ENCODE data around the gene CTAGE9.
"Not testable (repeated sequence)": the region's sequence is repeated elsewhere in the genome, so short reads cannot be mapped to it uniquely, and the experiment has no call there.

Gene CTAGE9

DNA sequence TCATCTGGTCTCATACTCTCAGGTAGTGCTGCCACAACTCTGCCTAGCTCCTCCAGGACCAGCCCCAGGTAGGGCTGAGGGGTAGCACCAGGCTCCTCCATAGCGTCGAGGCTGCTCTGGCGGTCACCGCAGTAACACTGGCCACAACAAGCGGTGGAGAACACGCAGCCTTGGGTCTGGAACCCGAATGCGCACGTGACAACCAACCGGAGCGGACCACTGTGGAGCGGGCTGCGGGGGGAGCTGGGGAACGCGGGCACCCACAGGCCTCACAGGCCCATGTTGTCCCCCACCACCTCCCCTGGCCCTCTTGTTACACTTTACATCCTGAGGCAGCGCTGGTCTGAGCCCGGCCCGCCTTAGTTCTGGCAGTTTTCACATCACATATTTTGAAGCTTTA lies at the start of gene CTAGE9:
Gene CTAGE9 (minus strand): TSS at position 101 of the 400 bp plus-strand sequence. CDS start 0 bp downstream, at position 101.
- not testable (repeated sequence) for DNase-seq

DNA sequence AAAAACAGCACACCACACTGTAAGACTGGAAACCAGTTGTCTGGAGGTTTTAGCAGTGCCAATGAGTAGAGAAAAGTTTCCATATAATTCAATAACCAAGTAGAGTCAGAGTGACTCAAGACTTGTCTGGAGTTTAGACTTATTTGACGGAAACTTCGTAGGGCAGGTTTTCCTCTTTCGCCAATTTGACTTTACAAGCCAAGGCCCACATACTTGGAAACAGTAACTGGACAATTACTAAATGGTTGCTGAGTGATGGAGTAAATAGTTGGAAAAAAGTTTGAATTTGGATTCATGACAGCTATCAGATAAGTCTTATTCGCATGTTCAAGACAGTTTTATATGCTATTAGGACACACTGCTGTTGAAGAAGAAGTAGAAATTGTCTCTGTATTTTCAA lies 48.1 kb upstream of the CTAGE9 start:
- DNase-seq, result no peak

- no peak for DNase-seq
These were observed 45.2 kb upstream of the CTAGE9 start for GRCh38 chr6:131756039-131756438.

DNA sequence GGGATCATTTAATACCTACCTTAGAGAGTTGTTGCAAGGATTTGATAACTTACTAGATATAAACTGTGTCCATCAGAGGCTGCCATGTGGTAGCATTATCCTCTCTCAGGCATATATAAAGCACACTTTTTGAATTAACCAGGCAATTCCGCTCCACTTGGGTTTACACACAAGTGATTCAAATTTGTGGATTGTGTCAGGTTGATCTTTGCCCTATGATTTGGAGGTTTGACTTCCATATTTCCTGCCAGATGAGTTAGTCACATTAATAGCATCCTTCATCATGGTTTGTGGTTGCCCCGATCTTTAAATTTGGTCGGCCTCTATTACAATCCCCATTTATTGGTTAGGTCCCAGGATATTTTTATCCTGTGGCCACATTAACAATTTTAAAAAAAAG lies 44.8 kb upstream of the CTAGE9 start:
- DNase-seq, result no peak

- DNase-seq, result no peak
These were observed 44.1 kb upstream of the CTAGE9 start for GRCh38 chr6:131754715-131755567.

- no peak for DNase-seq
These were observed 43.3 kb upstream of the CTAGE9 start for GRCh38 chr6:131754088-131754487.

DNA sequence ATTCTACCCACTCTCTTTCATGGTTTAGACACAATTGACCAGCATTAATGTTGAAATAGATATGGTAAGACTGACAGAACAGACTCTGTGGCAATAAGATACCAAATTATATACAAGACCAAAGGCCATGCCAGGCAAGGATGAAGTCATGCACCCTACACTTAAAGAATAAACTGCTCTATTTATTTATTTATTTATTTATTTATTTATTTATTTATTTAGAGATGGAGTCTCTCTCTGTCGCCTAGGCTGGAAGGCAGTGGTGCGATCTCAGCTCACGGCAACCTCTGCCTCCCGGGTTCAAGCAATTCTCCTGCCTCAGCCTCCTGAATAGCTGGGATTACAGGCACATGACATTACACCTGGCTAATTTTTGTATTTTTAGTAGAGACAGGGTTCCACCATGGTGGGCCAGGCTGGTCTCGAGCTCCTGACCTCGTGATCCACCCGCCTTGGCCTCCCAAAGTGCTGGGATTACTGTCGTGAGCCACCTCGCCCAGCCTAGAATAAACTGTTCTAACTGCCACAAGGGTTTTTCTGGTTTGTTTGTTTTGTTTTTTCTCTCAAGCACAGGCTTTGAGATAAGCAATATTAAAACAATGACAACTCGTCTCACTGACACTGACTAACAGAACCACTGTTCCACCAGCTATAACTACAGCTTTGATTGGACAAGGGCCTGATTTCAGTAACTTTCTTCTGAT lies 40.3 kb upstream of the CTAGE9 start:
- not testable (repeated sequence) for DNase-seq

GRCh38 chr6:131749023-131749422 lies 38.2 kb upstream of the CTAGE9 start:
- DNase-seq, result no peak

- DNase-seq, result no peak
These were observed 37.1 kb upstream of the CTAGE9 start for GRCh38 chr6:131747821-131748353.

DNA sequence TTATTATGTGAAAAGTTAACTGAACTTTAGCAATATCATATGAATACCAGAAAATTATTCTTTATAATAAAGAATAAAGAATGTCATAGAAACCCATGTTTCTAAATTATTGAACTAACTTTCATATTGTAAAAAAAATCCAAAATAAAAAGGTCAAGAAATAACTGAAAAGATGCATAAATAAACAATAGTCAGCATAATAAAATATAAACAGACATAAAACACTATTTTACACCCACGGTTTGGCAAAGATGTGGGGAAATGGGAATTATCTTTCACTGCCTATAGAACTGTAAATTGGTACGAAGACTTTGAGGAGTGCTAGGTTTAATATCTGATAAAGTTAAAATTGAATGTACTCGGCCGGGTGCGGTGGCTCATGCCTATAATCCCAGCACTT lies 34.7 kb upstream of the CTAGE9 start:
- no peak for DNase-seq

- DNase-seq, result no peak
These were observed 33.8 kb upstream of the CTAGE9 start for GRCh38 chr6:131744432-131745287.

GRCh38 chr6:131741688-131742393 lies 31.0 kb upstream of the CTAGE9 start:
- no peak for DNase-seq

DNA sequence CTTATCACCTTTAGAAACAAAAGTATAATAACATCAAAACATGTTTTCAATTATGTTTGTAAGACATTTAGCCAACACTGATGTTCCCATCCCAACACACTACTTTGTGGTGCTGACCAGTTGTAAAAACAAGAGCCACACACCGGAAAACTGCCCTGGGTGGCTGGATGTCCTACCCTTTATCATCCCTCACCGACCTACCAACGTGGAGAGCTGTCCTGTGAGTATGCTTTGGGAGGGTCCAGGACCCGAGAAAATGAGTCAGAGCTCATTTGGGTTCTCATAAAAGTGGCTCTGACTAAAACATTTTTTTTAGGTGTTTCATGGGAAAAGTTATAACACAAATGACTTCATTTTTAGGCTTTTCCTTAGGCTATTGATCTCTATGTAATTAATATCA lies 29.3 kb upstream of the CTAGE9 start:
- DNase-seq, result no peak

- DNase-seq, result no peak
These were observed 28.3 kb upstream of the CTAGE9 start for GRCh38 chr6:131739136-131739535.

- no peak for DNase-seq
These were observed 26.0 kb upstream of the CTAGE9 start for GRCh38 chr6:131736811-131737210.

DNA sequence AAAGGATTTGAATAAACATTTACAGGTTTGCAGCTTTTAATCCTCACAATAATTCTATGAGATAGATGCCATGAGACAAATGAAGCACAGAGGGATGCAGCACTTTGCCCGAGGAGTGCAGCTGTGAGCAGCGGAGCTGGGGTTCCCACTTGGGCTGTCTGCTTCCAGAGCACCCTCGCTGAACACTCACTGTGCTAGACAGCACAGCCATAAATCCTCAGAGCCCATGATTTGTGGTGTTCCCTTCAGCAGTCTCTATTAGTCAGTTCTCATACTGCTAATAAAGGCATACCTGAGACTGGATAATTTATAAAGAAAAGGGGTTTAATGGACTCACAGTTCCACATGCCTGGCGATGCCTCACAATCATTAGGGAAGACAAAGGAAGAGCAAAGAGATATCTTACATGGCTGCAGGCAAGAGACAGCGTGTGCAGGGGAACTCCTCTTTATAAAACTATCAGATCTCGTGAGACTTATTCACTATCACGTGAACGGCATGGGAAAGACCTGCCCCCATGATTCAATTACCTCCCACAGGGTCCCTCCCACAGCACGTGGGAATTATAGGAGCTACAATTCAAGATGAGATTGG lies 25.3 kb upstream of the CTAGE9 start:
- DNase-seq, result no peak

GRCh38 chr6:131733376-131734016 lies 22.7 kb upstream of the CTAGE9 start:
- no peak for DNase-seq

- DNase-seq, result no peak
These were observed 20.4 kb upstream of the CTAGE9 start for GRCh38 chr6:131731224-131731623.

DNA sequence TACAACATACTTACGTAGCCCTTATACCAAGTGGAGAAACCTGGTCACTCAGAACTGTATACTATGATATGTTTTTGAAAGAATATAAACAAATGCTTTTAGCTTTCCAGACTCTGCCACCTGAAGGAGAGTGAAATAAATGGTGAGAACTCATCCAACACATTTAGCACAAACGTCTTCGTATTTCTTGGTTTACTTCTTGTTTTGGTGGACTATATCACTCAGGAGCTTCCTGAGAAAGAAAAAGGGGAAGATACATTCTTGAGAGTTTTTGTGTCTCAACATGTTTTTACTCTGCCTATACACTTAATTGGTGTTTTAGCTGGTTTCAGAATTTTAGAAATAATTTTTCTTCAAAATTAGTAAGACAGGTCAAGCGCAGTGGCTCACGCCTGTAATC lies 19.4 kb upstream of the CTAGE9 start:
- DNase-seq, result no peak

GRCh38 chr6:131729550-131729949 lies 18.7 kb upstream of the CTAGE9 start:
- DNase-seq, result no peak

DNA sequence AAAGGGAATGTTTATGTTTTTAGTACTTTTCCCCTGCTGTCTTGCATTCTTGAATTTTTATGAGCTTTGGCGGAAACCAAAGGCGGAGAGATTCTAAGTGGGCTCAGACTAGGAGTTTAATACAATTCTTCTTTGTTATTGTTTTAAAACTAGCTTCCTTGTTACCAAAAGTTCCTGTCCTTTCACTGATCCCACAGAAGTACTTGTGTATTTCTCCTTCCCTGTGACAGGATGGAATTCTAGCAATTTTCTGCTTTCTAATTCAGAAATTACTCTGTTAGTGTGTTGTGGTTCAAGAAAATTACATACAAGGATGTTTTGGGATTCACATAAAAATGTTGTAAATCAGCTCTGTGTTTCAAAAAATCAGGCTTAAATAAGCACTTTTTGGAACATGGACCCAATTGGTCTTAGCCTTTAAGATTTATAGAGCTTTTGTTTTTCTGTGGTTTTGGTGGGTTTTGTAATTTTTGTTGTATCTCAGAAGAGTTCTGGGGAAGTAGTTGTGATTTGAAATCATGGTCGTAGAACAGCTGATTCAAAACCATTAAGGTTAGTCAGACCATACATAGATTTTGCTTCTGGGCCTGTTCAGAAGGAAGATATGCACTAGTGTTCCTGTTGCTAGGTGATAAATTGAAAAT lies 17.6 kb upstream of the CTAGE9 start:
- DNase-seq, result no peak

All from SIG-M5 (cell line).